GM21367 (cell line): ENCODE results near the gene PCGF3.
"Not testable (repeated sequence)": the region's sequence is repeated elsewhere in the genome, so short reads cannot be mapped to it uniquely, and the experiment has no call there.

Source experiments
- ATAC-seq: cut with Tn5 transposase; IDR thresholded peaks from one replicate; pipeline ENCODE4 v1.9.1; 2021; ENCODE audit not compliant: unreplicated experiment

PCGF3 gene

GRCh38 chr4:667545-667925, 38.1 kb upstream of the PCGF3 start:
- ATAC-seq: no peak

GRCh38 chr4:668219-668618, 37.4 kb upstream of the PCGF3 start:
- ATAC-seq: not testable (repeated sequence)

GRCh38 chr4:669806-670559, 35.6 kb upstream of the PCGF3 start:
- not testable (repeated sequence) for ATAC-seq

GRCh38 chr4:671769-672168, 33.9 kb upstream of the PCGF3 start:
- no peak for ATAC-seq

GRCh38 chr4:673349-674091, 32.1 kb upstream of the PCGF3 start:
- ATAC-seq: no peak

GRCh38 chr4:674172-675035, 31.2 kb upstream of the PCGF3 start, which contains the start of the genes ATP5ME and MYL5:
Gene ATP5ME, minus strand, starts transcription at chr4:674276. Its CDS starts 29 bp downstream, at chr4:674247.
Gene MYL5, plus strand, starts transcription at chr4:674542. Its CDS starts 3,485 bp downstream, at chr4:678027.
- peak; percentile 66 for ATAC-seq

GRCh38 chr4:675036-675882, 30.4 kb upstream of the PCGF3 start:
- ATAC-seq: peak; percentile 2

GRCh38 chr4:675980-676870, 29.4 kb upstream of the PCGF3 start:
- peak; percentile 18 for ATAC-seq

- ATAC-seq: no peak
Measured at GRCh38 chr4:676871-677235, 28.8 kb upstream of the PCGF3 start.

- no peak for ATAC-seq
Measured at GRCh38 chr4:677431-678293, 28.0 kb upstream of the PCGF3 start.

- ATAC-seq: no peak
Measured at GRCh38 chr4:678331-679103, 27.1 kb upstream of the PCGF3 start.

- no peak for ATAC-seq
Measured at GRCh38 chr4:679104-679481, 26.5 kb upstream of the PCGF3 start.

- ATAC-seq: no peak
Measured at GRCh38 chr4:679629-680028, 26.0 kb upstream of the PCGF3 start.

- ATAC-seq: no peak
Measured at GRCh38 chr4:680091-680490, 25.5 kb upstream of the PCGF3 start.

GRCh38 chr4:680551-680927, 25.1 kb upstream of the PCGF3 start:
- no peak for ATAC-seq

GRCh38 chr4:680928-681645, 24.5 kb upstream of the PCGF3 start:
- no peak for ATAC-seq

- no peak for ATAC-seq
Measured at GRCh38 chr4:681736-682451, 23.7 kb upstream of the PCGF3 start.
